ENCODE data around the gene CTIF. TPM values are rescaled to one million over a fixed set of nuclear protein-coding genes. Genes with fewer than 3 reads are reported as not detected.

The CTIF gene
- total RNA-seq, 4 donors from 2014 or later = 29.0 to 61.5 (median 37.7) TPM

DNA sequence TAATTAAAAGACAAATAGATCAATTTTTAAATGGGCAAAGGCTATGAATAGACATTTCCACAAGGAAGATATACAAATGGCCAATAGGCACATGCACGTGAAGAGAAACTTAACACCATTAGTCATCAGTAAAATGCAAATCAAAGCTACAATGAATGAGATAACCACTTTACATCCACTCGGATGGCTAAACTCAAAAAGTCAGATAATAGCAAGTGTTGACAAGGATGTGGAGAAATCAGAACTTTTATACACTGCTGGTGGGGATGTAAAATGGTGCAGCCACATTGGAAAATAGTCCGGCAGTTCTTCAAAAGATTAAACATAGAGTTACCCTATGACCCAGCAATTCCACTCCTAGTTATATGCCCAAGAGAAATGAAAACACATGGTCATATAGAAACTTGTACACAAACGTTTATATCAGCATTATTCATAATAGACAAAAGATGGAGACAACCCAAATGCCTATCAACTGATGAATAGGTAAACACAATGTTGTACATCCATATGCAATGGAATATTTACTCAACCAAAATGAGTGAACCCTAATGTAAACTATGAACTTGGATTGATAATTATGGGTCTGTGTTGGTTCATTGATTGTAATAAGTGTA is 360.8 kb downstream of the CTIF start:
- Histone ChIP-seq H3K27me3 (no peaks in the 10 kb centered on the region), H3K4me3 (no peak overlapping the region), H3K36me3 (no peaks in the 10 kb centered on the region), H3K4me1 (peaks cover 21% of the 10 kb centered on the region), H3K27ac (no peak overlapping the region), H3K9me3 (peaks cover 4% of the 10 kb centered on the region)
- WGBS = 91% methylated on average over 4 of the region's 4 CpGs
- no peak for DNase-seq (ENCODE audit: low spot score in 2 of 2)
- no peak for TF ChIP-seq POLR2AphosphoS5 (IDR thresholded peaks at IDR 0.05)
- TF ChIP-seq EP300 (IDR thresholded peaks at IDR 0.05) = no peak
- no peak for TF ChIP-seq POLR2A (IDR thresholded peaks at IDR 0.05)
- TF ChIP-seq, protein P1, sequence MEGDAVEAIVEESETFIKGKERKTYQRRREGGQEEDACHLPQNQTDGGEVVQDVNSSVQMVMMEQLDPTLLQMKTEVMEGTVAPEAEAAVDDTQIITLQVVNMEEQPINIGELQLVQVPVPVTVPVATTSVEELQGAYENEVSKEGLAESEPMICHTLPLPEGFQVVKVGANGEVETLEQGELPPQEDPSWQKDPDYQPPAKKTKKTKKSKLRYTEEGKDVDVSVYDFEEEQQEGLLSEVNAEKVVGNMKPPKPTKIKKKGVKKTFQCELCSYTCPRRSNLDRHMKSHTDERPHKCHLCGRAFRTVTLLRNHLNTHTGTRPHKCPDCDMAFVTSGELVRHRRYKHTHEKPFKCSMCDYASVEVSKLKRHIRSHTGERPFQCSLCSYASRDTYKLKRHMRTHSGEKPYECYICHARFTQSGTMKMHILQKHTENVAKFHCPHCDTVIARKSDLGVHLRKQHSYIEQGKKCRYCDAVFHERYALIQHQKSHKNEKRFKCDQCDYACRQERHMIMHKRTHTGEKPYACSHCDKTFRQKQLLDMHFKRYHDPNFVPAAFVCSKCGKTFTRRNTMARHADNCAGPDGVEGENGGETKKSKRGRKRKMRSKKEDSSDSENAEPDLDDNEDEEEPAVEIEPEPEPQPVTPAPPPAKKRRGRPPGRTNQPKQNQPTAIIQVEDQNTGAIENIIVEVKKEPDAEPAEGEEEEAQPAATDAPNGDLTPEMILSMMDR (IDR thresholded peaks at IDR 0.05) = no peak

DNA sequence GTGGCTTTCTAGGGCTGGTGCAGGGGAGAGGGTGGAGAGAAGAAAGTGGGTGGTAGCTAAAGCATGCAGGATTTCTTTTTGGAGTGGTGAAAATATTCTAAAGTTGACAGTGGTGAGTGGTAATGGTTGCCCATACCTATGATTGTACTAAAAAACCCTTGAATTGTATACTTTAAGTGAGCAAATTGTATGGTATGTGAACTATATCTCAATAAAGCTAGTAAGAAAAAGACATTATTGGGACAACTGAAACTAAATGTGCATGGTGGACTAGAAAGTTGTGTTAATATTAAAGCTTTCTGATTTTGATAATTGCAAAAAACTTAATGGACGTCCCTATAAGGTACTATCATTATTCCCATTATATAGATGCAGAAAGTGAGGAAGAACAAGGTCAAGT is 361.6 kb downstream of the CTIF start:
- Histone ChIP-seq H3K4me1 (peaks cover 21% of the 10 kb centered on the region), H3K27me3 (no peaks in the 10 kb centered on the region), H3K36me3 (no peaks in the 10 kb centered on the region), H3K9me3 (peaks cover 4% of the 10 kb centered on the region), H3K27ac (no peak overlapping the region), H3K4me3 (no peak overlapping the region)
- TF ChIP-seq POLR2A (IDR thresholded peaks at IDR 0.05) (no peak), POLR2AphosphoS5 (IDR thresholded peaks at IDR 0.05) (no peak), EP300 (IDR thresholded peaks at IDR 0.05) (no peak)
- TF ChIP-seq, protein P1 (IDR thresholded peaks at IDR 0.05) = no peak
- DNase-seq (ENCODE audit: low spot score in 2 of 2) = no peak
- WGBS = 91% methylated on average over 1 of the region's 1 CpG

DNA sequence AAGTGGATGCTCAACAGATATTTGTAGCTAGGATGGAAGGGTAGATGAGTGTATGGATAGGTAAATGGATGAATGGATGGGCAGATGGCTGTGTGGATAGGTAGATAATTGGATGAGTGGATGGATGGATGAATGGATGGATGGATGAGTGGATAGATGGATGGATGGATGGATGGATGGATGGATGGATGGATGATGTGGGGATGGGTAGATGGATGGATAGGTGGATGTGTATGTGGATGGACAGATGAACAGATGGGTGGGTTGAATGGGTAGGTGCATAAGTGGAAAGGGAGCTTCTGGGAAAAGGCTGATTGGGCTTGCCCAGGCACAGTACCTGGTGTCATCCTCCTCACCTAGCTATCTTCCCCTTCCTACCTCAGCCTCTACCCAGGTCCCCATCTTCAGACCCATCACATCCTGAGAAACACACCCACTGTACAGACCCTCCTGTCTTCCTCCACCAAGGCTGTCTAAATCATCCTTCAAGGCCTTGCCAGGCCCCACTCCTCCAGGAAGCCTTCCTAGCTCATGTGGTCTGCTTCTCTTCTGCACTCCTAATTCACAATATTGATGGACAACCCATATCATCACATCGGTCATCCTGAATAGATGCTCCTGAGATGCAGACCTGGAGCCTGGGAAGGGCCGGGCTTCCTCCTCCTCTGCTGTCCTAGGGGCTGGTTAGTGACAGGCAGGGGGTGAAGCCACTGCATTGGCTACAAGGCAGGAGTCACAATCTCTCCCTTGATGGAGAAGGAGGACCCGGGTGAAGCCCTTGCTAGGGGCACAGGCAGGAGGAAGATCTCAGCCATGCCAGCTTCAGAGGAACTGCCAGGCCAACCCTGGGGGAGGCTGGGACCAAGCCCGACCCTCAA is 362.6 kb downstream of the CTIF start:
- no peaks in the 10 kb centered on the region for H3K36me3 ChIP-seq
- TF ChIP-seq, protein P1 (IDR thresholded peaks at IDR 0.05) = no peak
- TF ChIP-seq EP300 (IDR thresholded peaks at IDR 0.05) (no peak), POLR2A (IDR thresholded peaks at IDR 0.05) (no peak), POLR2AphosphoS5 (IDR thresholded peaks at IDR 0.05) (no peak)
- peaks cover 4% of the 10 kb centered on the region for H3K9me3 ChIP-seq
- DNase-seq (ENCODE audit: low spot score in 2 of 2) = peak in 1 of 2 donors; percentile 22
- no peaks in the 10 kb centered on the region for H3K27me3 ChIP-seq
- WGBS = 100% methylated on average over 1 of the region's 4 CpGs
- no peak overlapping the region for H3K4me3 ChIP-seq
- H3K4me1 ChIP-seq = peaks cover 21% of the 10 kb centered on the region
- no peak overlapping the region for H3K27ac ChIP-seq

DNA sequence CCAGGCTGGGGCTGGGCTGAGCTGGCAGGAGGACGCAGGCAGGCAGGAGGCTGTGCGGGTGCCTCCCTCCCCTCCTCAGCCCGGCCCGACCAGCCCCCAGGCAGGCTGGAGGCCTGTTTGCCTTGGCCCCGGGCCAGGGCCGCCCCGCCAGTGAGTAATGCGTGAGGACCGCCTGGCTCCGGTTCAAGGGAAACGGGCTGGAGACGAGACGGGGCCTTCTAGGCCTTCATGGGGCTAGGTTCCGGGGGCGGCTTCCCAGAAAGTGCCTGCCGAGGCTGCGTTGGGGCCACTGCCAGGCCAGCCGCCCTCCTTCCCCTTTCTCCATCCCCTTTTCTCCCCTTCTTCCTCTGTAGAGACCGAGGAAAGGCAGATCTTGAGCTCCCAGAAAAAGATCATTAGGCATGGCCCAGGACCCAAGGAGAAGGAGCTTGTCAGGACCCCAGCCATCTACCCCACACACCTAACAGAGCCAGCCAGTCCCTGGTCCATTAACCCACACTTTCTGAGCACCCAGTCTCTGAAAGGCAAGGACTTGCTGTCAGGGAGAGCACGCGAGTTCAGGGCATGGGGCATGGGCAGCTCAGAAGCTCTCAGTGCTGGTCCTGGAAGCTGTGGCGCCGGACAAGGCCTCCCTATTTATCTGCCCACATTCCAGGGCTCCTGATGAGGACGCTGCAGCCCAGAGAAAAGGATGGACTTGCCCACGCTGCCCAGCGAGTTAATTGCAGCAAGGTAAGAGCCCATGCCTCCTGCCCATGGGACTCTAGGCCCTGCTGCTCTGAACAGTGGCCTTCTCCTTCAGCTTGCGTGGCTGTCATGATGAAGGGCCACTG is 363.4 kb downstream of the CTIF start:
- WGBS = 56% methylated on average over 13 of the region's 27 CpGs
- H3K4me1 ChIP-seq = peaks cover 20% of the 10 kb centered on the region
- H3K36me3 ChIP-seq = no peaks in the 10 kb centered on the region
- H3K9me3 ChIP-seq = peaks cover 4% of the 10 kb centered on the region
- no peaks in the 10 kb centered on the region for H3K27me3 ChIP-seq
- peak in 1 of 2 donors; percentile 82 for DNase-seq (ENCODE audit: low spot score in 2 of 2)
- H3K27ac ChIP-seq = peak overlapping the region; percentile 63
- TF ChIP-seq POLR2A (IDR thresholded peaks at IDR 0.05) = no peak
- peak in 1 of 3 donors; percentile 43 for TF ChIP-seq POLR2AphosphoS5 (IDR thresholded peaks at IDR 0.05)
- no peak overlapping the region for H3K4me3 ChIP-seq

DNA sequence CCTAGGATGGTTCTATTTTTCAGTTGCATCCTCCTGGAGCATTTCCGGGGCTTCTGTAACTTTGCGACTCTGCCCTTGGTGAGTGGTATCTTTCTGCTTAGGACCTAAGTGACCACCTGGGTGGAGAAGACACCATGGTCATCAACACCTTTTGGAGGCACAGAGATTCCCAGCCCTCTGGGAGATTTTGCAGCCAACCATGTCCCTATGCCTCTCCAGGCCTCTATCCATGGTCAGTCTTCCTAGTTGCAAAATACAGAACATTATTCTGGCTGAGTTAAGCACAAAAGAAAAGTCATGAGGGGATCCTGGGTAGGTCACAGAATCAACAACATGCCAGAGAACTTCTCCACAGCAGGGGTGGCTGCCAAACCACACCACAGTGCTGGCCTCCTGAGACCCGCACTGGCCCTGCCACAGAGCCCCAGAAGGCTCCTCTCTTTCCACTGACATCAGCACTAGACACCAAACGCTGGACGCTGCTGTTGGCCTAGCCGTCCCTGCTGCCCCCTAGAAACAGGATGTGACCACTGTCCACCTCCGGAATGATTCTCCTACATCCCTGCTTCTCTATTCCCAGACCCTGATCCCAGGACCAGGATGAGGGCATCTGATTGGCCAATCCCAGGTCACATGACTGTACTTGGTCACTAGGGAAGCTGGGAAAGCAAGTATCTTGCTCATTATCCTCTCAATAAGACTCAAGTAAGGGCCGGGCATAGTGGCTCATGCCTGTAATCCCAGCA is 364.2 kb downstream of the CTIF start:
- H3K4me3 ChIP-seq = no peak overlapping the region
- no peaks in the 10 kb centered on the region for H3K27me3 ChIP-seq
- DNase-seq (ENCODE audit: low spot score in 2 of 2) = peak in 1 of 2 donors; percentile 70
- peaks cover 4% of the 10 kb centered on the region for H3K9me3 ChIP-seq
- H3K36me3 ChIP-seq = no peaks in the 10 kb centered on the region
- TF ChIP-seq POLR2A (IDR thresholded peaks at IDR 0.05) = no peak
- TF ChIP-seq EP300 (IDR thresholded peaks at IDR 0.05) = no peak
- TF ChIP-seq, protein P1 (IDR thresholded peaks at IDR 0.05) = no peak
- no peak for TF ChIP-seq POLR2AphosphoS5 (IDR thresholded peaks at IDR 0.05)
- H3K4me1 ChIP-seq = peaks cover 17% of the 10 kb centered on the region
- H3K27ac ChIP-seq = peak overlapping the region; percentile 63
- 68% methylated on average over 8 of the region's 8 CpGs for WGBS
